Measurements from ENCODE around the gene BCAS1.
"Not testable (repeated sequence)": the region's sequence is repeated elsewhere in the genome, so short reads cannot be mapped to it uniquely, and the experiment has no call there.

The BCAS1 gene

DNA sequence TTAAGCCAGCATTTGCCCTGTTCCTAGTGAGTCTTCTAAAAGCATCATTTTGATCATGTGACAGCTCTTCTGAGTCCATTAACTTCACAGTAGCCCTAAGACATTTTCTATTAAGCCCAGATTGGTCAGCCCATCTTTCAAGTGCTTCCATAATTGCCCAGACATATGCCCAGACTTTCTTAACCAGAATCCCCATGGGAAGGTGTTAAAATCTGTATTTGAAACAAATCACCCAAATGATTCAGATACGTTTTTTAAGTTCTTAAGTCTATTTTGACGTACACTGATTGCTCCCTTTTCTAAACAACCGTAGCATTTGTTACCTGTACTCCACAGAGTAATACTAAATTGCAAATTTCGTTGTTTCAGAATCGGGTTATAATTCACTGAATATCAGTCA, 89.3 kb downstream of the BCAS1 start:
- DNase-seq = no peak

DNA sequence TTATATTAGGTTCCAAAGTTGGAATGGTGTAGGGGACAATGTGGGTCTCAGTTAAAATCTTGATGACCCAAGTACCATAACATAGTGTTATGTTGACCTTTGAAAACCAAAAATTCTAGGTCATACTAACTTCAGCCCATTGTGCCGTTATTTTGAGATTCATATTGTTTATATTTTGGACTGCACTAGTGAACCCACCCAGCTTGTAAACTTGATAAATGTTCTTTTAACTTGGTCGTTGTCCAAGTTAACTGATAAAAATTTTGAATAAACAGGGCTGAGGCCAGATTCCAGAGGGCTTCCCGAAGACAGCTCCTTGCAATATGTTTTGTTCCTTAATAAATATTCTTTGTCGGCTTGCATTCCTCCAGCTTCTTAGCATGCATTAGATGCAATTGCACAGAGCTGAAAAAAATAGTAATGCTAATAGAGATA, 90.3 kb downstream of the BCAS1 start:
- no peak for DNase-seq

DNA sequence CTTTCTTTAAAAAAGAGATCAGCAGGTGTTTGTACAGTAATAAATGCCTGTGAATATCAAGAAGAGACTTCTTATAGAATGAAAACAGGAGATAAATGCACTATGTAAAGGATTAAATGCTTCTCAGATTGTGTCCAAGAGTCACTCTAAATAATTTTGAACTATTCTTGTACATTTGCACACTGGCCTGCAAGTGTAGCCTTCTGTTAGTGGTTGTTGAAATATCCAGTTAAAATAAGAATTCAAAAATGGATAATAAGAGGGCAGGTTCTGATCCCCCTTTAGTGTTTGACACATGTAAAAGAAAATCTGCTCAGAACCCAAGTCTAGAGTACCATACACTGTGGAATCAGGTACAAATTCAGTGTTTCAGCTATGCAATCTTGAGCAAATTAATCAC, 91.9 kb downstream of the BCAS1 start:
- DNase-seq = no peak

DNA sequence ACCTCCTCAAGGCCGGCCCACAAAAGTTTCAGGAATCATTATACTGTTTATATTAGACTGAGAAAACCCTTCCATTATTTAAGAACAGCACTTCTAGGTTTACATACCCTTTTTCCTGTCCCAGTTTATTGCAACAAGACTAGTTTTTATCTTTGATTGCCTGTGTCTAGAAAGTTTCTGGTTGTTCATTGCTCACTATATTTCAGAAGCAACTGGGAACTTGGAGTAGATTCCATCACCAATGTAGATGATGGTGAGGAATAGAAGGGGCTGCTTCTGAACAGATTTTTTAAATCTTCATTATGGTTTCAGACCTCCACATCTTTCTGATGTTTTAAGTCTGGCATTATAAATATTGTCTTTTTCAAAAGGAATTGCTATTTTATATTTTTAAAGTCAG, 93.0 kb downstream of the BCAS1 start:
- DNase-seq = no peak

DNA sequence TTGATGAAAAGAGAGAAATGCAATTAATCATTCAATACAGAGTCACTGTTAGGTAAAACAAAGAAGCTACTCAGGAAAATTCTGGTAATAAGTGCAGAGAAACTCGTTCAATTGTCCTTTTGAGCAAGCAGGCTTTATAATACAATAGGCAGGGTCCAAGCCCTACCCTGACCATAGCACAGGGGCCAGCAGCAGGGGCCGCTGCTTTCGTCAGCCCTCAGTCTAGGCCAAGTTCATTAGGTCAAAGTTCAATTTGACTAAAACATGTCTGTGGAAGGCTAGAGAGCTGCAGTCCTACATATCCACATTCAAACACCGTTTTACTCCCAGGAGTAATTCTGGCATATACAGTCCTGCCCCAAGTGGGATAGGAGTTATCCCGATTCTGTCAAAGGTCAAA, 94.6 kb downstream of the BCAS1 start:
- DNase-seq = no peak

DNA sequence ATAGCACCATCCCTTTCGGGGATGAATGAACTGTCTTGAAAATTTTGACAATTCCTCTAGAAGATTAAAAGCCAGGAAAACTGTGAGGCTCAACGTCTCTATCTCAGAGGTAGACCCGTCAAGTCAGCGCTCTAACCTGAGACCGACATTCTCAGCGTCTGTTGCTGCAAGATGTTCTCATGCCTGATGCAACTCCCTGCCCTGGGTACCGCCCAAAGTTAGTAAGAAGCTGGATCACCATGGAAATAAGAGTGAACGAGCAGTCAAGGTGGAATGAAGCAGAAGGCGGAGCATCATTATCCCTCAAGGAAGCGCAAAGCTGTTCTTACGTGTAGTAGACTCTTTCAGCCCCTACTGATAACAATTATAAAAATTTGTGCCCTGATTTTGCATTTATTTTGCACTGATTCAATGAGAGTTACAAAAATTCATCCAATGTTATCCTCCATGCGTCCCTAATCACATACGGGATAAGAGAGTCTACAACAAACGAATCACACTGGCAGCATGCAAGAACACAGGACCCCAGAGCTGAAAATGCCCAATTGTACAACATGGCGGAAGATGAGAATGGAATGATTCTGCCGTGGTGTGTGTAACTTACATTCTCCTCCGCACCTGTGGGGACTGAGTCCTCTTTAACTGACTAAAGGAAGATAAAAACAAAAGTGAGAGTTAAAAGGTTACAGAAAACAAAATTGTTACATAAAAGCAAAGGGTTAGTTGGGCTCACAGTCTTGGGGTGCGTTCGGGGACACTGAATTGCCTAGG, 95.4 kb downstream of the BCAS1 start:
- no peak for DNase-seq

DNA sequence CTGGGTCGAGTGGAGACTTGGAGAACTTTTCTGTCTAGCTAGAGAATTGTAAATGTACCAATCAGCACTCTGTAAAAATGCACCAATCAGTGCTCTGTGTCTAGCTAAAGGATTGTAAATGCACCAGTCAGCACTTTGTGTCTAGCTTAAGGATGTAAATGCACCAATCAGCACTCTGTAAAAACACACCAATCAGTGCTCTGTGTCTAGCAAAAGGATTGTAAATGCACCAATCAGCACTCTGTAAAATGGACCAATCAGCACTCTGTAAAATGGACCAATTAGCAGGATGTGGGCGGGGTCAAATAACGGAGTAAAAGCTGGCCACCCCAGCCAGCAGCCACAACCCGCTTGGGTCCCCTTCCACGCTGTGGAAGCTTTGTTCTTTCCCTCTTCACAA, 96.5 kb downstream of the BCAS1 start:
- not testable (repeated sequence) for DNase-seq

DNA sequence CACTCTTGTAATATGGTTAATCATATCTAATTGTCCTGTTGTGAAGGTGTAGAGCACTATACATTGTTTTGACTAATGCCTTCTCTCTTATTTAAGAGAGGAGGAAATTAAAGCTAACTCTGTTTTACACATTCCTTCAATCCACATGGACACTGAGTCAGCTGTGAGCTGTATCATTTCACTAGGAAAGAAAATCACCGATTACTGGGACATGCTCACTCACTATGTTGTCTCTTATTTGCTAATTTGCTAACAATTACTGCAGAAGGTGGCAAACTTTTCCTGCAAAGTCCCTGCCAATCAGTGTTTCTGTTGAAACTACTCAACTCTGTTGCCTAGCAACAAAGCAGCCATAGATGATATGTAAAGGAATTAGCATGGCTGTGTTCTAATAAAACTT, 98.2 kb downstream of the BCAS1 start:
- no peak for DNase-seq

DNA sequence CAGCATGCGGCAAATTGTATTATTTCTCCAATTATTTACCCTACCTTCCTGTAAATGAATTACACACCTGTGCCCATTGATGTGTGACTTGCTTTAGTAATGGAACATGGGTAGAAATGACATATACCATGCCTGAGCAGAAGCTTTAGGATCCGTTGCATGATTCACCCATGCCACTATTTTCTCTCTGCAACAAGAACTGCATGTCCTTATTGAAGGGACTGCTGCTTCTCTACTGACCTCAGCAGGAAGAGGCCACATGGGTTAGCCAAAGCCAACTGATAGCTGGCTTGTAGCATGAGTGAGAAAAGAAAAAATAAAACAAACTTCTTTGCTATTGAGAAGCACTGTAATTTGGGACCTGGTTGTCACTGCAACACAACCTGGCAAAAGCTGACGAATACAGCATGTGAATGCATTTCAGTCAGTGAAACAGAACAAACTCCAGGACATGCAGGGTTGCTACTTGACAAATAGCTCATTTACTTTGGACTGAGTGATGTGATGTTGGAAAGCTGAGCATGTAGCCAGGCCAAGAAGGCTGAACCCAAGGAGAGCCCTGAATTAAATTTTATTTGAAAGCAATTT, 99.2 kb downstream of the BCAS1 start:
- DNase-seq = no peak

DNA sequence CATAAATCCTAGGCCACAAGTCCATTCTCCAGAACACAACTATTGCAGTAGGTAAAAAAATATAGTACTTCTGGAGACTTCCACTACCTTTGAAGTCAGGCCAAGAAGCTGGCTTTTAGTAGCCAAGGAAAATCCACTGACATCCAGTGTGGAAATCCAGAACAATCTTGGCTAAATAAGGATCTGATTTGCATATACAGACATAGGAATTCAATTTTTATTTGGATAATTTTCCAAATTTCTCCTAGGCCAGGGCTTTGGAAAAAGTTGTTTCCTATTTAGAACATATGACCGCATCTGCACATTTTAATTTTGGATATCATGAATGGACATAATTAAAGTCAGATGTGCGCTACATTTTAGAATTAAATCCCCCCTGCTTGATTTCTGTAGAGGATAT, 100.2 kb downstream of the BCAS1 start:
- no peak for DNase-seq

DNA sequence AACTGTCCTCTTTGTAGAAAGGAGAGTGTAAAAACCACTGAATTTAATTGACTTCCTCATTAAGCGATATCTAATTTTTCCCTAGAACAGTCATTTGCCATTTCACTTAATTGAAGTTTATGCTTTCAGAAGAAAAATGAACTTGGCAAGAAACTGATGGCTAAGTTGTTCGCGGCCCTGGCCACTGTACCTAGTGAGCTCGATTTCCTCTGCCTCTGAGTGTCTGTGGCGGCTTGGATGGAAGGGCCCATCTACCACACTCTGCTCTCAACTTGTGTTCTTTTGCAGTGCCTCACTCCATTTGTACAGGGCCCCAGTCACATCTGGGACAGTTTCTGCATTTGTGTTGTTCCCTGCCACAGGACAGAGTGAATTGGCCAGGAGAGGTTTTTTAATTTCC, 102.9 kb downstream of the BCAS1 start:
- DNase-seq = no peak

DNA sequence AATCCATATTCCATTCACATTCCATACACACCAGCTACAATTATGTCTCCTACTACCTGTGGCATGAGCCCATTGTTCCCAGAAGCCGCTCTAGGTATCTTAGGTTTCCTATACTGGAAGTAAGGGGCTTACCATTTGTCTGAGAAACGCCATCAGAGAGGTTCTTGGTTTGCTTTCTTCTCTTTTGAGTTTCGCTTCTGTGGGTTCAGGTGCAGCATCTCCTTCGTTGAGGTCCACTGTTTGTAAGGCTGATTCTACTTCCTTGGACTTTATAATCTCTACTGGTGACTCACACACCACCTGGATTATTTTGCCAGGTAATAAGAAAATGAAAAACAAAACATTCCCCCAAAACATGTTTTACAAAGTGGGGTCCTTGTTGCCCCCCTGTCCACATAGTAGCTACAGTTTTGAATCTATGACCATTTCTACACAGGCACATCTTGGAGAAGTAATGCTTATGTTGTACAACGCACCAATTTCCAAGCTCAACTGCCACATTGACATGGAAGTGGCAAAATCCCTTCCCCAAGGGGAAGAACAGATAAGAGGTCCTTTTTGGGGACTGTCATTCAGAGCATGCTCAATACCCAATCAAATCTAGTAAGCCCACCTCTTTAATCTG, 103.5 kb downstream of the BCAS1 start:
- DNase-seq = no peak

DNA sequence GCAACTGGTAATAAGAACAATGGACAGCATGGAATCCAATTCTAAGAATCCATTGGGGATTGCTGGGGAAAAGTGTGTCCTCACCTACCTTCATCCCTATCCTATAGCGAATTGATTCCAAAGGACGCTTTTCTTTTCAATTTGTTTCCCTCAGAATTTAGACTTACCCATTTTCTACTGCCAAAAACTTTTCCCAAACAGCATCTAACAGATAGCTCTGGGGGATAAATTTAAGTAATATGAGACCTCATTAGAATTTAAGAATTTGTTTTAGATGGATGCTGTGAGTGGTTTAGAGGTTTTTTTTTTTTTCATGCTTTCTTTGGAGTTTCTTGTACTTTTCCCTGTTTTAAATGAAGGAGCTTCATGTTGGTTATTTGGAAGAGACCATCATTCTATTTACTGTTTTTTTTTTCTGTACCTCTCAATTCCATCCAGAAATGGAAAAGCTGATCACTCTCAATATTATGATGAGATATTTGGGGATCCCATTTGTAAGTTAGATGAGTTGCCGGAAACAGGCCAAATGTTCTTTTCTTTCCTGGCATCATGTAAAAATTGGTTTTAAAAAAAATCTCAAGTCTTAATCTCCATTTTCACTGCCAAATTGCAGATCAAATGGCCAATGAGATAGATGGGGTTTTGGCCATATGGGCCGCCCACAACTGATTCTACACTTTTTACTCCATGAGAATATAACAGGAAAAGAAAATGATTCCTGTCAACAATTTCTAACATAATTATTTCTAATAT, 105.7 kb downstream of the BCAS1 start:
- no peak for DNase-seq

DNA sequence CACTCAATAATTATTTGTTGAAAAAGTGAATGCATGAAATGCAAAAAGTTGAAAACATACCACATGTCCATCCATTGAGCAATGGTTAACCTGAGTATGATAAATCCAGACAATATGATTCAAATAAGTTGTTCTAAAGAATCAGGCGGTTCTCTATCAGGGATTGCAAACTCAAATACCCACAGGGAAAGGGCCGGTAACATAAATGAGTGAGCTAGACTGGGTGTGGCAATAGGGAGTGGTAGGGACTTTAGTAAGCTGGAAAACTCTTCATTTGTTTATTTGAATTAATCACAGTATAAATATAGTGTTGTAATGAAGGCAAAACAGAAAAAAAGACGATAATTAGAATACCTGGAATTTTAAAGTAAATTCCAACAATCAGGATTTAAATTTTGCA, 106.3 kb downstream of the BCAS1 start:
- DNase-seq = no peak

DNA sequence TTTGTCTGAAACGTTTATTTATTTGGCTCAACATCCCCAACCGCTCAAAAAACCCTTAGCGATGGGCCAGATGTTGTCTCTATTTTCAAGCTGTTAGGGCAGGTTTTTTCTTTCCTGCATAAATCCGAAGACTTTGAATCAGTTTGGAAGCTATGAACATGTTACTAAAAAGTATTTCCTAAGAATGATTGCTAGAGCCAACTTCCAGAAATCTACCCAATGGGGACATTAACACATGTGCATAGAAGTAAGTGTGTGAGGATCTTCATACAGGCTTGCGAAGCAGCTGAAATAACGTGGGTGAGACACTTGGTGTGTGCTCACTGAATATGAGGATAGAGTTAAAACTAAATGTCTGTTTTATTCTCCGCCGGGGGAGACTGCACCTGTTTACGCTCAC, 106.8 kb downstream of the BCAS1 start:
- DNase-seq = no peak

DNA sequence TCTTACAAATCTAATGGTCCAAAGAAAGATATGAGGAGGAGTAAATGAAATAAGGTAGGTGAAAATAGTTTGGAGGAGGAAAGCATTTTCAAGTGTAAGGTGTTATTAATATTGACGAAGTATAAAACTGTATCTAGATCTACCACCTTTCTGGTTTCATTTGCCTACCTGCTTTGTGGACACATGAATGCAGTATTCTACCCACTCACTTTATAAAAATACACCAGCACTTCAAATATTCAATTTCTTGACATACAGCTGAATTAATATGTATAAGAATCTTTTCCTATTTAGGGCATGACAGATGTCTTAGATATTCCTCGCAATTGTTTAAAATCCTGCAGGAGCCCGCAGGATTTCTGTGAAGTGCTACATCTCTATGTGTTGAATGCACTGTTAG, 108.0 kb downstream of the BCAS1 start:
- no peak for DNase-seq

DNA sequence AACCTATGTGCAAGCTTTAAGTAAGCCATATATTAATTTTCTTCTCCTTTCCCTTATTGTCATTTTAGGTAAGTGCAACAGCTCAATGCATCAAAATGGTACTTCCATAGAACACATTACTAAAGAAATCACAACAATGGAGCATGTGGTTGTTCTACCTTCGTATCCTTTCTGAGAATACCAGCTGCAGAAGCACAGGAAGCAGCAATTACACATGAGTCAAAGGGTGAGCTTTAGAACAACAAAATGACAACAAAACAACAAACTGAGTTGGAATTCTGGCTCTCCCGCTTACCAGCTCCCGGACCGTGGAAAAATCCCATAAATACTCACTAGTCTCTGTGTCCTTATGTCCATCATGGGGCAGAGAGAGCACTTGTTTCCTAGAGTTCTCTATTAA, 108.9 kb downstream of the BCAS1 start:
- no peak for DNase-seq

DNA sequence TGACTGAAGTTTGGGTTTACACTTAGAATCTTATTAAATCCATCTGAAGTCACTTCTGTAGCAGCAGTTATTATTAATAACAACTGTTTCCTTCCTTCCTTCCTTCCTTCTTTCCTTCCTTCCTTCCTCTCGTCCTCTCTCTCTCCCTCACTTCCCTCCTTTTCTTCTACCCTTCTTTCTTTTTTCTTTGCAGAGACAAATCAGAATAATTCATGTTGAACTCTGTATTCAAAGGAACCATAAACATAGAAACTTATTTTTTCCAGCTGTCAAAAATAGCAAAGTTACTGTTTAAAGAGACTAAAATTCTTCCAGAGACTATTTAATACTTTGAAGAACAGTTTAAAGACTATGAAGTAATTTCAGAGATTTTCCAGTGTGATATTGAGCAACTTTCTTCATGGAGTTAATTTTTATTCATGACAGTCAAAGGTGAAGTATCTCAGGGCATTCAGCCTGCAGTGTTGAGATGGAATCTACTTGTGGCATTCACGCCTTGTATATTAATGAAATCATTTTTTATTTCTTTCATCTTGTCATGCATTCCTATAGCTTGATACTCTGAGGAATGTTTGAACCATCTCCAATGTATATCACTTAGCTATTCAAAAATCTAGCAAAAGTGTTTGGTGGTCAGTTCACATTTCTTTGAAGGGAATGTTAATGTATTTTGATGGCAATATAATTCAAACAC, 109.7 kb downstream of the BCAS1 start:
- DNase-seq = no peak

DNA sequence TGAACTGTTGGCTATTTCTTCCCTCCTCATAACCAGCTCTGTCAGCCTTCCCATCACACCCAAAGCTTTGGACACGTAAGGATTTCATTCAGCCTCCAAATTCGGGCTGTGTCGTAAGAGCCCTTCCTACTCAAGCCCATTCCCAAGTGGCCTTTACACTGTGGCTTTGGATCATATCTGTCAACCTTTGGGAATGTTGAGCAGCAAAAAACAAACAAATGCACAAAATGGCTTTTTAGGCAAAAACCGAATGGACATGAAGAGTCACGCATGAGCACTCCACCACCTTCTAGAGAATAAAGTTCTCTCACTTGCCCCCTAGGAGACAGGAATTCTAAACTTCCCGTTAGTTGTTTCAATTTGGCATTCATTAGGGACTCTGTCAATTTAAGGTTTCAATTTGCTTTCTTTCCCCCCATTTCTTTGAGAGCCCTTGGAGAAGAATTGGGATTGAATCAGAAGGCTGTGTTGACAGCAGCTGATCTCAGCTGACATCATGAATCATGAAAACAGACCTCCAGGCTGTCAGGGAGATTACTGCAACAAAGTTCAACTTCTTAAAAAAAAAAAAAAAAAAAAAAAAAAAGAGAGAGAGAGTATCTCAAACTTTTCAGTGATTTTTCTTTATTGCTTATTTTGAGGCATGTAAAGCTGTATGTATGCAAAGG, 110.3 kb downstream of the BCAS1 start:
- DNase-seq = no peak

DNA sequence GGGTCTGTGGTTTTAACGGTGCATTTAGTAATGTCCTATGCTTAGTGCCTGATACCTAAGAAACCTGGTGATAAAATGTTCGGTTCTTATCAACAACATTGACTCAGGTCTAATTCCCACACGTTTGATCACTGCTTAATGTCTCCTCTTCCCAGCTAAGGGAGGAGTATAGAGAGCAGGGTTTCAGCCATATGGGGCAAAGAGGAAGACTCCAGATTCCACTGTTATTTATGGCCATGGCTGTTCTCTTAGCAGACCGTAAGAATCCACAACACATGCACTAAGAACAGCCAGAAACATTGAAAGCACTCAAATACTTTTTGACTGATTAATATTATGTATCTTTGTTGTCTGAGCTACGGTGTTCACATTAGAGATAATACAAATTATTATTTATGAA, 112.1 kb downstream of the BCAS1 start:
- no peak for DNase-seq

DNA sequence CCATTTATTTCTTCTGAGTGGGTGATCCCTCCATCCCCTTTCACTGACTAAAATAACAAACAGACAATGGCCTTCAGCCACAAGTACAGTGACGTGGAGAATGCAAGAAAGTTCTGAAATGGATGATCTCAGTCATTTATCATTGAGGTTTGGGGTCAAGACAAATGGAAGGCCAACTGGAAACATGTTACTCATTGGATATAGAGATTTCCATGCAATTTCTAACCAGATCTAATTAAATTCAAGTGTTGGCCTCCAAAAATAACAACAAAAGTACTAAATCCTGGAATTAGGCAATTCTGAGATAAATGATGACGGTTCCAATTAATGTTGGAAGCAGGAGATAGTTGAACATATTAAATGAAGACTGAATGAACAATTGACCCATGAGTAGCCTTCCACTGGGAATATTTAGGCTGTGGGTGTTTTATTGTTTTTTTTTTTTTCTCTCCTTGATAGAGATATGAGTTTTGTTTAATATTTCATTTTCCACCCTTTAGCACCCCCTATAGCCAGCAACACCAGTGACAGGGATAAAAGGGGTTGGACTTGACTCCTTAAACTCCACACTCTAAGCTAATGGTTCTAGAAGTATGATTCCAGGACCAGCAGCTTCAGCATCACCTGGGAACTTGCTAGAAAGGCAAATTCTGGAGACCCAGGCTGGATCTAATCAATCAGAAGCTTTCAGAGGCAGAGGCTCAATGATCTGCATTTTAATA, 112.8 kb downstream of the BCAS1 start:
- no peak for DNase-seq

Data from activated CD8-positive, alpha-beta memory T cell treated with anti-CD3 and anti-CD28 coated beads, Interleukin-2, amount 50 U/mL, for 48 hours (primary cell).